Mammary epithelial cell (primary cell): ENCODE measurements around the gene GNAZ.

Experiments used
- EZH2 ChIP-seq: IDR thresholded peaks from 2 replicates; pipeline ENCODE4 v1.6.1; 2012; ENCODE audit warnings: low read length, inconsistent platforms, borderline replicate concordance
- TF ChIP-seq, protein P1 (sequence below), 2 donors: IDR thresholded peaks in 1 of 2; conservative IDR thresholded peaks in 1 of 2; 2 replicates each; pipeline ENCODE4 v1.5.1; 2011 to 2012; ENCODE audit warnings: inconsistent platforms in 2 of 2, low read length in 2 of 2, mild to moderate bottlenecking in 2 of 2, control low read depth in 1 of 2, low read depth in 1 of 2; ENCODE audit not compliant: insufficient read depth in 1 of 2; ENCODE audit errors: extremely low read depth in 1 of 2

DNA sequence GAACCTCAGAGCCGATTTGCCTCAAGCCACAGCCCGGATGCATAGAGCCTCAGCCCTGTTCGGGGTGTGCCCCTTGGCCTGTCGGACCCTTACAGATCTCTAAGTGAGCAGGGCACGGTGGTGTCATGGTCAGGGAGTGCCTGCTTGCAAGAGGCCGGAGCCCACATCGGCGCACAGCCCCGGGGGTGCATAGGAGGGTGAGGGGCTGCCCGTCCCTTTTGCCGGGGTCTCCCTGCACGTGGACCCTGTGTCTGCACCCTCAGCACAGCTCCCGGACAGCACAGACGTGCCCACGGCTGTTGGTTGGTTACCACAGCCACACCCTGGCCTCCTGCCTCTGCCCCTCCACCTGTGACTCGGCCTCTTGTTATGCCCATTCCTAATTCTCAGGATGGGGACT is 81.5 kb downstream of the GNAZ start:
- TF ChIP-seq, protein P1, sequence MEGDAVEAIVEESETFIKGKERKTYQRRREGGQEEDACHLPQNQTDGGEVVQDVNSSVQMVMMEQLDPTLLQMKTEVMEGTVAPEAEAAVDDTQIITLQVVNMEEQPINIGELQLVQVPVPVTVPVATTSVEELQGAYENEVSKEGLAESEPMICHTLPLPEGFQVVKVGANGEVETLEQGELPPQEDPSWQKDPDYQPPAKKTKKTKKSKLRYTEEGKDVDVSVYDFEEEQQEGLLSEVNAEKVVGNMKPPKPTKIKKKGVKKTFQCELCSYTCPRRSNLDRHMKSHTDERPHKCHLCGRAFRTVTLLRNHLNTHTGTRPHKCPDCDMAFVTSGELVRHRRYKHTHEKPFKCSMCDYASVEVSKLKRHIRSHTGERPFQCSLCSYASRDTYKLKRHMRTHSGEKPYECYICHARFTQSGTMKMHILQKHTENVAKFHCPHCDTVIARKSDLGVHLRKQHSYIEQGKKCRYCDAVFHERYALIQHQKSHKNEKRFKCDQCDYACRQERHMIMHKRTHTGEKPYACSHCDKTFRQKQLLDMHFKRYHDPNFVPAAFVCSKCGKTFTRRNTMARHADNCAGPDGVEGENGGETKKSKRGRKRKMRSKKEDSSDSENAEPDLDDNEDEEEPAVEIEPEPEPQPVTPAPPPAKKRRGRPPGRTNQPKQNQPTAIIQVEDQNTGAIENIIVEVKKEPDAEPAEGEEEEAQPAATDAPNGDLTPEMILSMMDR (conservative IDR thresholded peaks at IDR 0.05 in 1 of 2, IDR thresholded peaks at IDR 0.05 in 1 of 2; ENCODE audit: extremely low read depth in 1 of 2, insufficient read depth in 1 of 2, low read depth in 1 of 2, low read length in 2 of 2) = no peak
- TF ChIP-seq EZH2 = no peak
